ENCODE measurements around the gene SLC30A4.
A peak's percentile ranks its signal among the peaks of the same experiment; 100 is the strongest.
"Not testable (repeated sequence)": the region's sequence is repeated elsewhere in the genome, so short reads cannot be mapped to it uniquely, and the experiment has no call there.

SLC30A4 gene

GRCh38 chr15:45510758-45511280 lies 11.7 kb downstream of the SLC30A4 start:
- no peak for DNase-seq

DNA sequence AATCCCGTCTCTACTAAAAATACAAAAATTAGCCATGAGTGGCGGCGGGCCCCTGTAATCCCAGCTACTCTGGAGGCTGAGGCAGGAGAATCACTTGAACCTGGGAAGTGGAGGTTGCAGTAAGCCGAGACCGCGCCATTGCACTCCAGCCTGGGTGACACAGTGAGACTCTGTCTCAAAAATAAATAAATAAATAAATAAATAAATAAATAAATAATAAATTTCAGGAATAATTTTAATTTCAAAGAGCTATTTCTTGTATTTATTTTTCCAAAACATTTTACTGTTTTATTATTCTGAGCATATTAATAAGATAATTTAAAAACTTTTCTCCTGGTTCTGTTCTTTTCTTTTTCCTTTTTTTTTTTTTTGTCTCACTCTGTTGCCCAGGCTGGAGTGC lies 15.4 kb downstream of the SLC30A4 start:
- not testable (repeated sequence) for DNase-seq

DNA sequence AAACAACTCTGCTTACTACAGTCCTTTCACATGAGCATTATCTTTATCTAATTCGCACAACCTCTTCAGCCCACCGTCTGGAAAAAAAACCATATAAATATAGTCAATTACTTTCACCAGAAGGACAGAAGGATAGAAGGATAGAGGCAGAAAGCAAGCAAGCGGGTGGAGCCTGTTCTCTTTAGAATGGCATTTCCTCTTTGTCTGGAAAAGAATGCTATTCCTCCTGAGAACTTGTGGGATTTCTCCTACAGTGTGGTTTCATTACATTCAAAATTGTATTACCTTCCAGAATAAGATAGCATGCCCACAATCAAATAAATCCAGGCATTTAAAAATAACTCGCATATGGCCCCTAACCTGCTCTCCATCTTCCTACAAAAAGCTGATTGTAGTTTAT lies 23.1 kb downstream of the SLC30A4 start:
- DNase-seq, result no peak

DNA sequence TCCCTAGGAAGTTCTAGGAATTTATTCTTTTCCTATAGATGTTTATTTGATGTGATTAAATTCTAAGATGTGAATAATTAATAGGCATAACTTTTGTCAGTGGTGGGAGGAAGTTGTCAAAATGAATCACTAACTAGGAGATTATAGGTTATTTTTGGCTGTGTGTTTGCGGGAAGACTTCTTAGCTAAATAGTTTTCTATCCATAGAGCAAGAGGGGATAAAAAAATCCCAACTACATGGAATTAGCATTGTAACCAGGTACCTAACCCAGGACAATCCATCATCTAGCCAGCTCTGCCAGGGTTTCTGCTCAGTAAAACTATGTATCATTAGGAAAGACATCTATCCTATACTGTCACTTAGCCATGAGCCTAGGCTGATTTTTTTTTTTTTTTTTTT lies 23.9 kb downstream of the SLC30A4 start:
- no peak for DNase-seq

GRCh38 chr15:45497261-45497660 lies 25.3 kb downstream of the SLC30A4 start:
- DNase-seq, result no peak

DNA sequence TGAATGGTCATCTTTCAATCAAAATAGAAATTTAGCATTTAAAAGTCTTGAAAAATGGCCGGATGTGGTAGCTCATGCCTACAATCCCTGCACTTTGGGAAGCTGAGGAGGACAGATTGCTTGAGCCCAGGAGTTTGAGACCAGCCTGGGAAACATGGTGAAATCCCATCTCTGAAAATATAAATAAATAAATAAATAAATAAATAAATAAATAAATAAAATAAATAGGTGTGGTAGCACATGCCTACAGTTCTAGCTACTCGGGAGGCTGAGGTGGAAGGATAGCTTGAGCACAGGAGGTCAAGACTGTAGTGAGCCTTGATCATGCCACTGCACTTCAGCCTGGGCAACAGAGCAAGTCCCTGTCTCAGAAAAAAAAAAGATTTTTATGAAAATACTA lies 25.9 kb downstream of the SLC30A4 start:
- DNase-seq, result no peak

GRCh38 chr15:45495588-45495987 lies 27.0 kb downstream of the SLC30A4 start:
- no peak for DNase-seq

GRCh38 chr15:45489690-45490238 lies 32.8 kb downstream of the SLC30A4 start:
- DNase-seq, result no peak

DNA sequence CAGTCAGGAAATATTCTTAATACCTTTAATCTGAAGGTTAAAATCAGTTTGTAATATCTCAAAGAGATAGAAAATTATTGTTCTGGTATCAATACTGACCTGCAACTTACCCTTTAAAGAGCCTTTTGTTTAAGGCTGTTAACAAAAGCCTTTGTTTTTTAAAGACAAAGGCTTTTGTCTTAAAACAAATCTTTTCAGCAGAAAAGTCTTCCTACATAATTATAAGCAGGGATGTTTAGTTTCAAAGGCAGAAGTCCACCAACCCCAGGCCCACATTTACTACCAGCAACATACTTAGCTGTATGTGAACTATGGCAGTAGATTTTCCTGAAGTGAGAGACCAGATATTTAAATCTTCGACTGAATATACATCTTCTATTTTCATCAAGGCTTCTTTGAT lies 36.2 kb downstream of the SLC30A4 start:
- DNase-seq, result no peak

DNA sequence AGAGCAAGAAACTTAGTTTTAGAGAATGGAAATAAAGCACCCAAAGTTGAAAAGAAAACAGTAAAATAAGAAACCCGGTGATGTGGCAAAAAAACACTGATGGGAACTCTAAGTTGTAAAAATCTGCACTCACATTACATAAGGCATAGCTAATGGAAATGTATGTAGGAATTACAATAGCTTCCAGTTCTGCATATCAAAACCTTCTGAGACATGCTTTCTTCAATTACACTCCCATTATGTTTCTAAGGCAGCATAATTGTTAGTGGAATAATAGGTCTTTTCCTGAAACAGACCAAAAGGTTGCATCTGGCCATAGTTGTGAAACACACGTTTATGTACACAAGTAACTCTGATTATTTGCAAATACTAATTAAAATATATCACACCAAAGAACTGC lies 41.4 kb downstream of the SLC30A4 start:
- no peak for DNase-seq

- no peak for DNase-seq
Measured at GRCh38 chr15:45476410-45476809, 46.1 kb downstream of the SLC30A4 start.

- DNase-seq, result no peak
Measured at GRCh38 chr15:45474799-45475198, 47.8 kb downstream of the SLC30A4 start.

DNA sequence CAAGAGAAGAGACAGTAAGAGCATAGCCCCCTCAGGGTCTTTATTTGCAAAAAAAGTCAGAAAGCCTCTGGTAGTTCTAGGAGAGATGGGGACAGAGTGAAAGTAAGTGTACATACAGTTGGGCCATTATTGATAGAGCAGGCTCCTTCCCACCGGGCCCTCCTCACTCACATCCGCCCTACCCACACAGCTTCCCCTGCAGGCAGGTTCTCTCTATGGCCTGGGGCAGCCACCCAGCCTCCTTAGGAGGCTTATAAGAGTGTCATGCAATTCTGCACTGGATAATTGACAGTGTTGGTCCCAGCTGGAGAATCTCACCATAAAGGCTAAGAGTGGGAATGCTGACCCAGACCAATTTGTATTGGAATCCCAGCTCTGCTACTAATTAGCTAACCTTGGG lies 49.5 kb downstream of the SLC30A4 start:
- DNase-seq, result no peak

DNA sequence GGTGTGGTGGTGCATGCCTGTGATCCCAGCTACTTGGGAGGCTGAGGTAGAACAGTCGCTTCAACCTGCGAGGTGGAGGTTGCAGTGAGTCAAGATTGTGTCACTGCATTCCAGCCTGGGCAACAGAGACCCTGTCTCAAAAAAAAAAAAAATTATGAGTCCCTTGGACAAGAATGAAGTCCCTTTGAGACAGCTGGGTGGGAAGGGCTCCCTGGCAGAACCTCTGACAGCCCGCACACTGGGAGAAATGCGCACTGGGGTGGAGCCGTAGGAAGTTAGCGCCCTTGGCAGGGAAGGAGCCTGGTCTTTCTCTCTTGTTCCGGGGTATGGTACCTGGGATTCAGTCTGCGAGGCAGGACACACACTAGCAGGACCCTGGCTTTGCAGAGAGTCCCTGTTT lies 51.4 kb downstream of the SLC30A4 start:
- DNase-seq, result no peak

- DNase-seq, result no peak
Measured at GRCh38 chr15:45469441-45469840, 53.1 kb downstream of the SLC30A4 start.

DNA sequence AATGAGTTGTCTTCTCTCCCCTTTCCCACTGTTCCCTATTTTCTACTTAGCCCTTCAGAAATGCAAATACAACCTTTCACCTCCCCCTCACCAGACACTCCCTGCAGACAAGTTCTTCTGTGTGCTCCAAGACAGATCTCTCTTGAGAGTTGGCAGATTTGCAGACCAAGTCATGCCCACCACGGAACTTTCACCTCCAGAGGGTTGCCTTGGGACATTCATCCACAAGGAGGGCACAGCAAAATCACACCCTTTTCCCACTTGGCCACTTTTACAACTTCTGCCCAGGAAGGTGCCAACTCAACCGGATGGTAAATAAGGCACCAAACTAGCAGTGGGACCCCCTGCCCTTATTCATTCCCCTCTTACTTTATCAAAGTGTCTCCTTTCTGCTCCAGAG lies 53.5 kb downstream of the SLC30A4 start:
- no peak for DNase-seq

DNA sequence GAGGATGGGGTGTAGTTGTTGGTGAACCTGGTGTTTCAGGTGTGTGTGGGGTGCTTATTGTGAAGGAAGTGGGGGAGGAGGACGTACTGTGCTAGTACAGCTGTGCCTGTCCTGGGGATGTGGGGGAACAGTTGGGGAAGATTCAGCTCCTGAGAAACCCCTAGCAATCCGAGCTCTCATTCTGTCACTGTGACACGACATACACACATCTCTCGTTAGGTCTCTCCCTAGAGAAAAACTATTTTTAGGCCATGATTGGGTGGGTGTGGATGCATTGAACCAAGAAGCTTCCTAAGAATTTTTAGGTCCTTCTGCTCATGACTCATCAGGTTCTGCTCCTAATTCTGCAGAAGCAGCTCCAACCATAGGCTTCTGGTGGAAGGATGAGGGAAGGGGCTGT lies 54.3 kb downstream of the SLC30A4 start:
- DNase-seq, result no peak

GRCh38 chr15:45458746-45459403 lies 63.7 kb downstream of the SLC30A4 start:
- peak; percentile 72 for DNase-seq

GRCh38 chr15:45457641-45458539 lies 64.7 kb downstream of the SLC30A4 start:
- peak; percentile 64 for DNase-seq

DNA sequence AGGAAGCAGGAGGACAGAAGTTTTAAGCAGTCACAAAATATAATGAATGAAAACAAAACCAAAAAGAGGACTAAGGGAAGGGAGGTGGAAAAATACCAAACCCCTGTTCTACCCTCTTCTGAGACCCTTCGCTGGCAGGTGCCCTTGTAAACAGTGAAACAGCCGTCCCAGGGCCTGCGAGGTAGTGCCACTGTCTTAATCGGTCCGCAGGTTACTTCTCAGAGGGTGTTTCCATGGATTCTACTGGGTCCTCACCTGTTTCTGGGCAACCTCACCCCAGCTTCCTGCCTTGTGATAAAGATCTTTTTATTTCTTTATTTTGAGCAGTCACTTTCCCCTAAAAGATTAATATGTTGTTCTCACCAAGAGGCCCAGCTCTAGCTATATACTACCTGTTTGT lies 65.3 kb downstream of the SLC30A4 start:
- DNase-seq, result no peak

DNA sequence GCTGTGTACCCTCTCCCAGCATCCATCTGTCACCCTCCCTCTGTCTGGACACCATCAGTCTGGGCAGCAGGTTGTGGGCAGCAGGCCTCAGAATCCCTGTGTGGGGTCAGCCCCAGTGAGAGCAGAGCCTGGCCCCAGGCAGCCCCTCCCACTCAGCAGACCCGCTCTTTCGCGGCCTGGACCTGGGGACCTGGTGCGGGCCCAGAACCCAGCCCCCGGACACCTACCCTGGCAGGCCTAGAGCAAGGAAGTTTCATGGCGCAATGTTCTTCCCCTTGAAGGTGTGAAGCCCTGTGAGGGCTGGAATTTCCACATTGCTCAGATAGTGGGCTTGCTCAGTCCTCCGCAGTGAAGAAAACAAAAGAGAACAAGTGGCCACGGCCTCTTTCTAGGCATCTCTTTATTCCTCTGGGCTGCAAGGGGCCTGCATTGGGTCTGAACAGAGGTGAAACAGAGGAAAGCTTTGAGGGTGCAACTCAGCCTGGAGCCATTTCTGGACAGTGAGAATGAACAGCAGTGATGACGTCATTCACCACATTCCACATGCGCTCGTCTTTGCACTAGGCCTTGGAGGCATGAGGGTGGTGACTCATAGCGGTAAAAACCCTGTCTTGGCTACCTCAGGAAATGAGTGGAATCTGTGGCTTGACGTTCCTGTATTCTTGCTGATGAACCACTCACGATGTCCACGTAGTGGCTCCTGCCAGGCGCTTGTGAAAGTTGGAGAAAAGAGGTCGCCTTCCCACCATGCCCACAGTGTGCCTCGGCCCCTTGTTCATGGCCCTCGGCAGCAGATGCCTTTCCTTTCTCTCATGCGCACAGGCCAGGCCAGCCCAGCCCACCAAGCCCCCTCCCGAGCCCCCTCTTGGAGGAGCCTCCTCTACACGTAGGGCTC lies 66.1 kb downstream of the SLC30A4 start:
- DNase-seq, result no peak

- no peak for DNase-seq
Measured at GRCh38 chr15:45454814-45455213, 67.7 kb downstream of the SLC30A4 start.

Measured in right kidney (tissue), 1 donor.